ENCODE data around the gene DUSP23. TPM values are rescaled to one million over a fixed set of nuclear protein-coding genes. Genes with fewer than 3 reads are reported as not detected.

Gene DUSP23
- total RNA-seq, 1 experiment from 2014 or later: 31.0 TPM

DNA sequence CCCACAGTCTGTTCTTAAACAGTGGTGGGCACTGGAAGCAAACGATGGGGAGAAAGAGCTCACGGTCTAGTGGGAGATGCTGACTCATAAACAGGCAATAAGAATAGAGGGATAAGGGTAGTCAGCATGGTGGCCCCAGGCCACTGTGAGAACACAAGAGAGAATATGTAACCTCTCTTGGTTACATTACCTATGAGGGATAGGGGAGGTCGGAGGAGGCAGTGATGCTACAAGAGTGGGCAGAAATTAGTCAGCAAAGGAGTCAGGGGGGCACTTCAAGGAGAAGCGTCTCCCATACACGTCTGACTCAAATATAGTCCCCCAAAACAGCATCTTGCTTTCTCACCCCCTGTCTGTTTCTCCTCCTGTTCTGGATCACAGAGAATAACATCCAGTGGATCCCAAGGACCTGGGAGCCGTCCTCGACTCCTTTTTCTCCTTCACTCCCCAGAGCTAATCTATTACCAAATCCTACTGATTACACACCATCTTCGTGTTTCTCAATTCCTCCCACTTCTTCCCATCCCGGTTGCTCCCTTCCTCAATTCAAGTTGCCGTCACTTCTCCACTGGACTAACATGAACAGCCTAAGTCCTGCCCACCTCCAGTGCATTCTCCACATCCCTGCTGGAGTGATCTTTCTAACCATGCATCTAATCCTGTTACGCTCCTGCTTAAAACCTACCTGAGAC, 48.0 kb downstream of the DUSP23 start:
- intact Hi-C loops (cut with micrococcal nuclease; ENCODE audit: unreplicated experiment): no loop called here
- POLR2A ChIA-PET (ENCODE audit: low non-redundant PET): no interaction called here
- H3K27me3 ChIP-seq (replicated peaks; ENCODE audit: insufficient read depth, low read depth, low read length, poor library complexity): no peaks in the 10 kb centered on the region

DNA sequence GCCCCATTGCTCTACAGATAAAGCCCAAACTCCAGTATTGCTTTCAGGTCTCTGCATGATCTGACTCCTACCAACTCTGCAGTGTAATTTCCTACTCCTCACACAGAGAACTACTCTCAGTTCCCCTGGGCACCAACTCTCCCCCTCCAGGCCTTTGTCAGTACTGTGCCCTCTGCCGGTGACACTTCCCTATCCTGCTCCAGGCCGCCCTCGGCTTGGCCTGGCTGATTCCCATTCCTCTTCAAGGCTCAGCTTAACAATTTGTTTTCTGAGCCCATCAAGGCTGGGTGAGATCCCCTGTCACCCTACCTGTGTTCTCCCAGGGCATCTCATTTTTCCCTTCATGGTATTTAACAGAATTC, 48.5 kb downstream of the DUSP23 start:
- POLR2A ChIA-PET (ENCODE audit: low non-redundant PET): no interaction called here
- intact Hi-C loops (cut with micrococcal nuclease; ENCODE audit: unreplicated experiment): no loop called here

More for the DNA sequence above, 48.0 kb downstream of the DUSP23 start:
- CTCF ChIA-PET: no interaction called here
- BruUV-seq (replicated peaks): no TSS peak
- no peak overlapping the region for H3K27ac ChIP-seq (ENCODE audit: low read depth, low read length, poor library complexity, severe bottlenecking)
- H3K4me1 ChIP-seq (ENCODE audit: insufficient read depth, low read length, poor library complexity, severe bottlenecking): peaks cover 19% of the 10 kb centered on the region
- H3K36me3 ChIP-seq (ENCODE audit: insufficient read depth, low read length, poor library complexity, severe bottlenecking): no peaks in the 10 kb centered on the region
- TF ChIP-seq, protein P1, sequence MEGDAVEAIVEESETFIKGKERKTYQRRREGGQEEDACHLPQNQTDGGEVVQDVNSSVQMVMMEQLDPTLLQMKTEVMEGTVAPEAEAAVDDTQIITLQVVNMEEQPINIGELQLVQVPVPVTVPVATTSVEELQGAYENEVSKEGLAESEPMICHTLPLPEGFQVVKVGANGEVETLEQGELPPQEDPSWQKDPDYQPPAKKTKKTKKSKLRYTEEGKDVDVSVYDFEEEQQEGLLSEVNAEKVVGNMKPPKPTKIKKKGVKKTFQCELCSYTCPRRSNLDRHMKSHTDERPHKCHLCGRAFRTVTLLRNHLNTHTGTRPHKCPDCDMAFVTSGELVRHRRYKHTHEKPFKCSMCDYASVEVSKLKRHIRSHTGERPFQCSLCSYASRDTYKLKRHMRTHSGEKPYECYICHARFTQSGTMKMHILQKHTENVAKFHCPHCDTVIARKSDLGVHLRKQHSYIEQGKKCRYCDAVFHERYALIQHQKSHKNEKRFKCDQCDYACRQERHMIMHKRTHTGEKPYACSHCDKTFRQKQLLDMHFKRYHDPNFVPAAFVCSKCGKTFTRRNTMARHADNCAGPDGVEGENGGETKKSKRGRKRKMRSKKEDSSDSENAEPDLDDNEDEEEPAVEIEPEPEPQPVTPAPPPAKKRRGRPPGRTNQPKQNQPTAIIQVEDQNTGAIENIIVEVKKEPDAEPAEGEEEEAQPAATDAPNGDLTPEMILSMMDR (conservative IDR thresholded peaks at IDR 0.05; ENCODE audit: low read depth, low read length): no peak
- no peak for TF ChIP-seq EZH2 (IDR thresholded peaks at IDR 0.05; ENCODE audit: borderline replicate concordance, low read depth, low read length, poor library complexity, severe bottlenecking)
- no peak for DNase-seq (ENCODE audit: low spot score)
- no peaks in the 10 kb centered on the region for H3K9me3 ChIP-seq (ENCODE audit: low read depth, low read length, poor library complexity, severe bottlenecking)
- no peak overlapping the region for H3K4me3 ChIP-seq (ENCODE audit: low read depth, low read length, poor library complexity, severe bottlenecking)

DNA sequence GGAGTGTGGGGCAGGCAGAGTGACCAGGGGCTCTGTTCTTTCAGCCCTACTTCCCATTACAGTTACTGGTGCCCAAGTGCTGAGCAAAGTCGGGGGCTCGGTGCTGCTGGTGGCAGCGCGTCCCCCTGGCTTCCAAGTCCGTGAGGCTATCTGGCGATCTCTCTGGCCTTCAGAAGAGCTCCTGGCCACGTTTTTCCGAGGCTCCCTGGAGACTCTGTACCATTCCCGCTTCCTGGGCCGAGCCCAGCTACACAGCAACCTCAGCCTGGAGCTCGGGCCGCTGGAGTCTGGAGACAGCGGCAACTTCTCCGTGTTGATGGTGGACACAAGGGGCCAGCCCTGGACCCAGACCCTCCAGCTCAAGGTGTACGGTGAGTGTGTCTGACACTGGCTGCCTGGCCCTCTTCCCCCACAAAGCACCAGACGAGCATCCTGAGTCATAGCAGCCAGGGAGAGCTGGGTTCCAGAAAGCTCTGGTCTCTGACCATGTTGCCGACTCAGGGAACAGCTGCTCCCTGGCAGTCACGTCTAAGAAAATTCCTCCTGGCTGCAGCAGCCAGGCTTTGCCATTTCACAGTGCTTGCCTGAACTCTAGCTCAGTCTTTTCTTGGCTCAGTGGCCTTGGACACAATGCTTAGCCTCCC, 49.2 kb downstream of the DUSP23 start:
- BruUV-seq (replicated peaks): no TSS peak
- POLR2A ChIA-PET (ENCODE audit: low non-redundant PET): no interaction called here
- intact Hi-C loops (cut with micrococcal nuclease; ENCODE audit: unreplicated experiment): loop anchor here (2.0 kb wide), 1 partner anchor 61 kb away; no protein-coding TSS in a partner anchor
- H3K36me3 ChIP-seq (ENCODE audit: insufficient read depth, low read length, poor library complexity, severe bottlenecking): no peaks in the 10 kb centered on the region
- peaks cover 19% of the 10 kb centered on the region for H3K4me1 ChIP-seq (ENCODE audit: insufficient read depth, low read length, poor library complexity, severe bottlenecking)
- H3K27me3 ChIP-seq (replicated peaks; ENCODE audit: insufficient read depth, low read depth, low read length, poor library complexity): no peaks in the 10 kb centered on the region
- TF ChIP-seq EZH2 (IDR thresholded peaks at IDR 0.05; ENCODE audit: borderline replicate concordance, low read depth, low read length, poor library complexity, severe bottlenecking): no peak
- TF ChIP-seq, protein P1 (conservative IDR thresholded peaks at IDR 0.05; ENCODE audit: low read depth, low read length): no peak
- no peak overlapping the region for H3K4me3 ChIP-seq (ENCODE audit: low read depth, low read length, poor library complexity, severe bottlenecking)
- H3K9me3 ChIP-seq (ENCODE audit: low read depth, low read length, poor library complexity, severe bottlenecking): no peaks in the 10 kb centered on the region
- H3K27ac ChIP-seq (ENCODE audit: low read depth, low read length, poor library complexity, severe bottlenecking): no peak overlapping the region
- CTCF ChIA-PET: interaction anchor here (1.4 kb wide), 1 partner anchor 60 kb away, joined by 3 read pairs; no protein-coding TSS in a partner anchor
- no peak for DNase-seq (ENCODE audit: low spot score)

More for the DNA sequence above, 48.5 kb downstream of the DUSP23 start:
- Histone ChIP-seq H3K36me3 (ENCODE audit: insufficient read depth, low read length, poor library complexity, severe bottlenecking) (no peaks in the 10 kb centered on the region), H3K4me1 (ENCODE audit: insufficient read depth, low read length, poor library complexity, severe bottlenecking) (peaks cover 19% of the 10 kb centered on the region), H3K9me3 (ENCODE audit: low read depth, low read length, poor library complexity, severe bottlenecking) (no peaks in the 10 kb centered on the region), H3K27ac (ENCODE audit: low read depth, low read length, poor library complexity, severe bottlenecking) (no peak overlapping the region), H3K4me3 (ENCODE audit: low read depth, low read length, poor library complexity, severe bottlenecking) (no peak overlapping the region), H3K27me3 (replicated peaks; ENCODE audit: insufficient read depth, low read depth, low read length, poor library complexity) (no peaks in the 10 kb centered on the region)
- TF ChIP-seq, protein P1 (conservative IDR thresholded peaks at IDR 0.05; ENCODE audit: low read depth, low read length): no peak
- no peak for DNase-seq (ENCODE audit: low spot score)
- CTCF ChIA-PET: no interaction called here
- BruUV-seq (replicated peaks): no TSS peak
